OCI-LY7 (cell line): Measurements from ENCODE around the gene HABP4. TPM values are rescaled to one million over a fixed set of nuclear protein-coding genes. Genes with fewer than 3 reads are reported as not detected.

ENCODE experiments used
- BruUV-seq: library from RNA; stranded (reverse); fragments of 400-500 nt; replicated peaks from 2 replicates; lab custom pipeline; 2021; lab: Mats Ljungman, UMichigan
- CTCF ChIA-PET: fragments of 300-600 bp; sonication (Branson Sonifier 250); formaldehyde crosslinking; loops from one replicate; lab custom pipeline; 2022; ENCODE audit warnings: antibody characterized with exemption; ENCODE audit not compliant: unreplicated experiment; lab: Charles Lee
- POLR2A ChIA-PET: fragments of 300-600 bp; sonication (Branson Sonifier 250); formaldehyde crosslinking; loops from one replicate; lab custom pipeline; 2022; ENCODE audit warnings: antibody characterized with exemption; lab: Charles Lee
- DNase-seq: peaks from one replicate; pipeline ENCODE4 v3.0.0-alpha.2; 2015; ENCODE audit warnings: low spot score
- H2AFZ ChIP-seq: fragments of 200-600 bp; sonication (generic), shearing (Covaris generic); 2 replicates; pipeline ENCODE4 v1.6.1; 2014; ENCODE audit warnings: mild to moderate bottlenecking, antibody characterized with exemption, low read length, moderate library complexity
- H3K27ac ChIP-seq: fragments of 200-600 bp; sonication (generic); 2 replicates; pipeline ENCODE4 v1.5.1; 2014; ENCODE audit warnings: mixed run types, low read depth, mild to moderate bottlenecking, moderate library complexity, low read length, inconsistent platforms; ENCODE audit not compliant: poor library complexity, severe bottlenecking
- H3K36me3 ChIP-seq: fragments of 200-600 bp; sonication (generic); 2 replicates; pipeline ENCODE4 v1.6.1; 2014; ENCODE audit warnings: mild to moderate bottlenecking, antibody characterized with exemption, low read length, moderate library complexity, mixed read lengths; ENCODE audit not compliant: insufficient read depth
- H3K4me1 ChIP-seq: fragments of 200-600 bp; sonication (generic); 2 replicates; pipeline ENCODE4 v1.5.1; 2014; ENCODE audit warnings: mild to moderate bottlenecking, low read length; ENCODE audit not compliant: insufficient read depth, poor library complexity, severe bottlenecking
- H3K4me2 ChIP-seq: fragments of 200-600 bp; sonication (generic); 2 replicates; pipeline ENCODE4 v1.6.1; 2014; ENCODE audit warnings: mild to moderate bottlenecking, low read length
- H3K4me3 ChIP-seq: fragments of 200-600 bp; sonication (generic); 2 replicates; pipeline ENCODE4 v1.5.1; 2014; ENCODE audit warnings: mild to moderate bottlenecking, low read depth, low read length; ENCODE audit not compliant: poor library complexity, severe bottlenecking
- H3K79me2 ChIP-seq: fragments of 200-600 bp; sonication (generic); 2 replicates; pipeline ENCODE4 v1.6.1; 2016; ENCODE audit warnings: low read depth, mild to moderate bottlenecking, low read length, moderate library complexity, mixed read lengths; ENCODE audit not compliant: insufficient read depth
- H3K9me2 ChIP-seq: fragments of 200-600 bp; sonication (generic); 2 replicates; pipeline ENCODE4 v1.6.1; 2016; ENCODE audit warnings: mild to moderate bottlenecking, low read length, mixed read lengths; ENCODE audit not compliant: insufficient read depth
- H3K9me3 ChIP-seq: fragments of 200-600 bp; sonication (generic); 2 replicates; pipeline ENCODE4 v1.6.1; 2014; ENCODE audit warnings: mild to moderate bottlenecking, mixed run types, low read length, mixed read lengths
- H4K20me1 ChIP-seq: fragments of 200-600 bp; sonication (generic); 2 replicates; pipeline ENCODE4 v1.6.1; 2014; ENCODE audit warnings: mild to moderate bottlenecking, antibody characterized with exemption, low read length, moderate library complexity, mixed read lengths; ENCODE audit not compliant: insufficient read depth
- EZH2phosphoT487 ChIP-seq: fragments of 200-600 bp; sonication (generic); IDR thresholded peaks from 2 replicates; pipeline ENCODE4 v1.6.1; 2018; ENCODE audit warnings: low read depth, borderline replicate concordance, mild to moderate bottlenecking, mixed run types, antibody characterized with exemption, low read length, moderate library complexity, mixed read lengths
- intact Hi-C: fragments of 100-400 bp; cut with micrococcal nuclease; formaldehyde crosslinking; loops from one replicate; pipeline ENCODE4 v1.10.0; 2022; ENCODE audit not compliant: unreplicated experiment
- total RNA-seq, 2 experiments: library from RNA; depleted of rRNA in 1 of 2; stranded (reverse); fragments of >200 nt in 1 of 2; shearing (Covaris generic) in 1 of 2; gene quantifications; 2 replicates each; pipeline ENCODE4 v1.2.3, GENCODE V29; 2014 to 2022
- TF ChIP-seq, protein P1 (sequence below): fragments of 200-600 bp; sonication (generic); conservative IDR thresholded peaks from 2 replicates; pipeline ENCODE4 v1.5.1; 2014; ENCODE audit warnings: mild to moderate bottlenecking, antibody characterized with exemption, low read length, moderate library complexity, mixed read lengths

HABP4 gene
- total RNA-seq, 2 experiments from 2014 or later, result 6.0 to 11.0 TPM

DNA sequence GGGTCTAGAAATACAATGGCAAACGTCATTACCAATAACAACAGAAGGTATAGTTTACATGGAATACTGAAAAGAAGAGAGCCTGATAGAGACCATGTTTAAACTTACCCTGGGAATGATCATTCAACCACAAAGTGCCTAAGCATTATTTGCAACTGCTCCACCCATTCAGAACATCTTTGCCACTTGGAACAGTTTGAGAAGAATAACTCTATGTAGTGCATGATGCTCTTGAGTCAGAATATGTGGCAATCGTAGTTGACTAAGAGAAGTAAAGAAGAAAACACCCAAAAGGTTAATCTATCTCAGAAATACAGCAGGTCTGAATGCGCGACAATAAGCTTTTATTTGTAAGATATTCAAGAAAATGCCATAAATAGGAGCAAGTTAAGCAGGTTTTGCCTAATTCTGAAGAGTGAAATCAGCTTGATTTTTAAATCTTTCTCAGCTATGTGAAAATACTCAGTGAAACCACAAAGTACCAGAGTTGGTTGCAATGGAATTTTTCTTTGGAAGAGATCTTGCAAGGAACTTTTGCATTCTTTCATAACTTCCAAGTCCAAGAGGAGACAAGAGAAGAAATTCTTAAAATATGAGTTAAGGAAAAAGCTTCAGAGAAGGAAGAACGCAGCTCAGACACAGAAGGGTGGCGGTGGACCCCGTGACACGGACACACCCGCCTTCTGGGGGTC, 64.3 kb downstream of the HABP4 start:
- H3K4me2 ChIP-seq, result no peak overlapping the region
- H3K79me2 ChIP-seq, result no peaks in the 10 kb centered on the region
- intact Hi-C loops, result no loop called here
- H4K20me1 ChIP-seq, result no peaks in the 10 kb centered on the region
- TF ChIP-seq, protein P1, sequence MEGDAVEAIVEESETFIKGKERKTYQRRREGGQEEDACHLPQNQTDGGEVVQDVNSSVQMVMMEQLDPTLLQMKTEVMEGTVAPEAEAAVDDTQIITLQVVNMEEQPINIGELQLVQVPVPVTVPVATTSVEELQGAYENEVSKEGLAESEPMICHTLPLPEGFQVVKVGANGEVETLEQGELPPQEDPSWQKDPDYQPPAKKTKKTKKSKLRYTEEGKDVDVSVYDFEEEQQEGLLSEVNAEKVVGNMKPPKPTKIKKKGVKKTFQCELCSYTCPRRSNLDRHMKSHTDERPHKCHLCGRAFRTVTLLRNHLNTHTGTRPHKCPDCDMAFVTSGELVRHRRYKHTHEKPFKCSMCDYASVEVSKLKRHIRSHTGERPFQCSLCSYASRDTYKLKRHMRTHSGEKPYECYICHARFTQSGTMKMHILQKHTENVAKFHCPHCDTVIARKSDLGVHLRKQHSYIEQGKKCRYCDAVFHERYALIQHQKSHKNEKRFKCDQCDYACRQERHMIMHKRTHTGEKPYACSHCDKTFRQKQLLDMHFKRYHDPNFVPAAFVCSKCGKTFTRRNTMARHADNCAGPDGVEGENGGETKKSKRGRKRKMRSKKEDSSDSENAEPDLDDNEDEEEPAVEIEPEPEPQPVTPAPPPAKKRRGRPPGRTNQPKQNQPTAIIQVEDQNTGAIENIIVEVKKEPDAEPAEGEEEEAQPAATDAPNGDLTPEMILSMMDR, result no peak
- TF ChIP-seq EZH2phosphoT487, result no peak
- H2AFZ ChIP-seq, result no peak overlapping the region
- no peak for DNase-seq
- H3K36me3 ChIP-seq, result no peaks in the 10 kb centered on the region
- H3K9me3 ChIP-seq, result no peaks in the 10 kb centered on the region
- CTCF ChIA-PET, result no interaction called here
- BruUV-seq, result no TSS peak
- no peak overlapping the region for H3K27ac ChIP-seq
- no peak overlapping the region for H3K4me3 ChIP-seq
- POLR2A ChIA-PET, result interaction anchor here (0.6 kb wide), 1 partner anchor 125 kb away, joined by 3 read pairs; no protein-coding TSS in a partner anchor
- no peaks in the 10 kb centered on the region for H3K4me1 ChIP-seq
- H3K9me2 ChIP-seq, result no peaks in the 10 kb centered on the region

- Histone ChIP-seq H3K9me3 (no peaks in the 10 kb centered on the region), H3K4me1 (no peaks in the 10 kb centered on the region), H3K36me3 (no peaks in the 10 kb centered on the region), H4K20me1 (no peaks in the 10 kb centered on the region), H3K4me3 (no peak overlapping the region), H2AFZ (no peak overlapping the region), H3K27ac (no peak overlapping the region), H3K79me2 (no peaks in the 10 kb centered on the region), H3K4me2 (no peak overlapping the region), H3K9me2 (no peaks in the 10 kb centered on the region)
- DNase-seq, result no peak
- no TSS peak for BruUV-seq
- intact Hi-C loops, result no loop called here
- POLR2A ChIA-PET, result interaction anchor here (0.6 kb wide), 1 partner anchor 124 kb away, joined by 3 read pairs; no protein-coding TSS in a partner anchor
- TF ChIP-seq, protein P1, result no peak
- no peak for TF ChIP-seq EZH2phosphoT487
- CTCF ChIA-PET, result no interaction called here
These were observed 64.8 kb downstream of the HABP4 start for GRCh38 chr9:96514800-96515158.
